Measurements from ENCODE around the gene RPL27A.

Gene RPL27A

DNA sequence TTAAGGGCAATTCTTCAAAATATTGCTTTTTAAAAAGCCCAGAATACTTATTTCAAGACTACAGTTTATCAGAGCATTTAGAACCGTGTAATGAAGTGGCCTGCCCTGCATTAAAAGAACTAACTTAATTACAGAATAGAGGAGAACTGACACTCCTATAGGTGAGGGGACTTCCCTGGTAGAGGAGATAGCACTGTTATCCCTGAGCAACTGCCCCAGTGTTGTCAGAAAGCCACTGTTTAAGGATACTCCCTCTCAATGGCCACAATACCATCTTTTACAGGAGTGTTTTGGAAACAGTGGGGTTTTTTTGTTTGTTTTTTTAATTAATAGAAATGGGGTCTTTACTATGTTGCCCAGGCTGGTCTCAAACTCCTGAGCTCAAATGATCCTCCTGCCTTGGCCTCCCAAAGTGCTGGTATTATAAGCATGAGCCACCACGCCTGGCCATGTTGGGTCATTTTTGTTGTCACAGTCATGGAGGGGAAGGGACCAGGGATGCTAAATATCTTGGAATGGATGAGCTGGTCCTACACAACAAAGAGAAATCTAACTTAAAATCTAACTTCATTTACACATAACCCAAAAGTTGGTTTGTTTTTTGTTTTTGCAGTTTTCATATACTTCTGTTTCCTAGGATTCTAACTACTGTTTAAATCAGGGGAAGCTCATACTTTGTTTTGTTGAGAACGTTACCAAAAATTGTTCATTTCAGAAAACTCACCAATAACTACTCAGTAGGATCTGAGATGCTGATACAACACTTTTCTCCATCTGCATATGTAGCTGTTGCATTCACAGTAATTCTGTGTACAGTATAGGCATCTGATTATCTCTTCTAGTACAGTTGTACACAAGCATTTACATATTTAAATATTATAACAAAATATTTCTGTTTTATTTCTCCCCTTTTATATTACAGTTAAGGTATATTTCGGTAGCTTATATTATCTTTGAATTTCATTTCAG, 8.1 kb downstream of the RPL27A start:
- no peaks in the 10 kb centered on the region for H3K9me3 ChIP-seq (ENCODE audit: control insufficient read depth, insufficient read depth, low read depth, low read length)
- ChIA-PET POLR2A (interaction anchor here (1.0 to 2.2 kb wide), 2 partner anchors 8 to 124 kb away, joined by 3 to 6 read pairs; partner anchors contain the start of genes RPL27A and TRIM66), CTCF (interaction anchor here (0.5 to 1.5 kb wide), 4 partner anchors 123 to 771 kb away, joined by 3 to 9 read pairs (median 4); no protein-coding TSS in a partner anchor)
- TF ChIP-seq ZNF19 (tag by site-specific recombination; IDR thresholded peaks at IDR 0.05; ENCODE audit: low read depth) (no peak), ZNF530 (tag by site-specific recombination; IDR thresholded peaks at IDR 0.05; ENCODE audit: low read depth) (no peak), ZNF266 (tag by site-specific recombination; IDR thresholded peaks at IDR 0.05; ENCODE audit: low read depth) (no peak), ZNF548 (tag by site-specific recombination; IDR thresholded peaks at IDR 0.05) (no peak), ZNF768 (tag by site-specific recombination; IDR thresholded peaks at IDR 0.05) (no peak), ZBTB8A (tag by site-specific recombination; IDR thresholded peaks at IDR 0.05) (no peak), ZNF521 (tag by site-specific recombination; IDR thresholded peaks at IDR 0.05) (no peak), ZNF23 (tag by site-specific recombination; IDR thresholded peaks at IDR 0.05; ENCODE audit: borderline replicate concordance) (no peak)
- TF ChIP-seq, protein P1, sequence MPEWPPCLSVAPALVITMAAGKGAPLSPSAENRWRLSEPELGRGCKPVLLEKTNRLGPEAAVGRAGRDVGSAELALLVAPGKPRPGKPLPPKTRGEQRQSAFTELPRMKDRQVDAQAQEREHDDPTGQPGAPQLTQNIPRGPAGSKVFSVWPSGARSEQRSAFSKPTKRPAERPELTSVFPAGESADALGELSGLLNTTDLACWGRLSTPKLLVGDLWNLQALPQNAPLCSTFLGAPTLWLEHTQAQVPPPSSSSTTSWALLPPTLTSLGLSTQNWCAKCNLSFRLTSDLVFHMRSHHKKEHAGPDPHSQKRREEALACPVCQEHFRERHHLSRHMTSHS (tag by site-specific recombination; IDR thresholded peaks at IDR 0.05), result no peak
- TF ChIP-seq, protein P2, sequence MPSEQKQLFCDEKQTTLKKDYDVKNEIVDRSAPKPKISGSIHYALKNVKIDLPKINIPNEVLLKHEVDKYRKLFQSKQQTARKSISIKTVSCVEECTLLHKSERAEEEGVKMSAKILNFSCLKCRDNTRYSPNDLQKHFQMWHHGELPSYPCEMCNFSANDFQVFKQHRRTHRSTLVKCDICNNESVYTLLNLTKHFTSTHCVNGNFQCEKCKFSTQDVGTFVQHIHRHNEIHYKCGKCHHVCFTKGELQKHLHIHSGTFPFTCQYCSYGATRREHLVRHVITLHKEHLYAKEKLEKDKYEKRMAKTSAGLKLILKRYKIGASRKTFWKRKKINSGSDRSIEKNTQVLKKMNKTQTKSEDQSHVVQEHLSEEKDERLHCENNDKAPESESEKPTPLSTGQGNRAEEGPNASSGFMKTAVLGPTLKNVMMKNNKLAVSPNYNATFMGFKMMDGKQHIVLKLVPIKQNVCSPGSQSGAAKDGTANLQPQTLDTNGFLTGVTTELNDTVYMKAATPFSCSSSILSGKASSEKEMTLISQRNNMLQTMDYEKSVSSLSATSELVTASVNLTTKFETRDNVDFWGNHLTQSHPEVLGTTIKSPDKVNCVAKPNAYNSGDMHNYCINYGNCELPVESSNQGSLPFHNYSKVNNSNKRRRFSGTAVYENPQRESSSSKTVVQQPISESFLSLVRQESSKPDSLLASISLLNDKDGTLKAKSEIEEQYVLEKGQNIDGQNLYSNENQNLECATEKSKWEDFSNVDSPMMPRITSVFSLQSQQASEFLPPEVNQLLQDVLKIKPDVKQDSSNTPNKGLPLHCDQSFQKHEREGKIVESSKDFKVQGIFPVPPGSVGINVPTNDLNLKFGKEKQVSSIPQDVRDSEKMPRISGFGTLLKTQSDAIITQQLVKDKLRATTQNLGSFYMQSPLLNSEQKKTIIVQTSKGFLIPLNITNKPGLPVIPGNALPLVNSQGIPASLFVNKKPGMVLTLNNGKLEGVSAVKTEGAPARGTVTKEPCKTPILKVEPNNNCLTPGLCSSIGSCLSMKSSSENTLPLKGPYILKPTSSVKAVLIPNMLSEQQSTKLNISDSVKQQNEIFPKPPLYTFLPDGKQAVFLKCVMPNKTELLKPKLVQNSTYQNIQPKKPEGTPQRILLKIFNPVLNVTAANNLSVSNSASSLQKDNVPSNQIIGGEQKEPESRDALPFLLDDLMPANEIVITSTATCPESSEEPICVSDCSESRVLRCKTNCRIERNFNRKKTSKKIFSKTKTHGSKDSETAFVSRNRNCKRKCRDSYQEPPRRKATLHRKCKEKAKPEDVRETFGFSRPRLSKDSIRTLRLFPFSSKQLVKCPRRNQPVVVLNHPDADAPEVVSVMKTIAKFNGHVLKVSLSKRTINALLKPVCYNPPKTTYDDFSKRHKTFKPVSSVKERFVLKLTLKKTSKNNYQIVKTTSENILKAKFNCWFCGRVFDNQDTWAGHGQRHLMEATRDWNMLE (tag by site-specific recombination; conservative IDR thresholded peaks at IDR 0.05; ENCODE audit: low read depth), result no peak
- TF ChIP-seq, protein P3, sequence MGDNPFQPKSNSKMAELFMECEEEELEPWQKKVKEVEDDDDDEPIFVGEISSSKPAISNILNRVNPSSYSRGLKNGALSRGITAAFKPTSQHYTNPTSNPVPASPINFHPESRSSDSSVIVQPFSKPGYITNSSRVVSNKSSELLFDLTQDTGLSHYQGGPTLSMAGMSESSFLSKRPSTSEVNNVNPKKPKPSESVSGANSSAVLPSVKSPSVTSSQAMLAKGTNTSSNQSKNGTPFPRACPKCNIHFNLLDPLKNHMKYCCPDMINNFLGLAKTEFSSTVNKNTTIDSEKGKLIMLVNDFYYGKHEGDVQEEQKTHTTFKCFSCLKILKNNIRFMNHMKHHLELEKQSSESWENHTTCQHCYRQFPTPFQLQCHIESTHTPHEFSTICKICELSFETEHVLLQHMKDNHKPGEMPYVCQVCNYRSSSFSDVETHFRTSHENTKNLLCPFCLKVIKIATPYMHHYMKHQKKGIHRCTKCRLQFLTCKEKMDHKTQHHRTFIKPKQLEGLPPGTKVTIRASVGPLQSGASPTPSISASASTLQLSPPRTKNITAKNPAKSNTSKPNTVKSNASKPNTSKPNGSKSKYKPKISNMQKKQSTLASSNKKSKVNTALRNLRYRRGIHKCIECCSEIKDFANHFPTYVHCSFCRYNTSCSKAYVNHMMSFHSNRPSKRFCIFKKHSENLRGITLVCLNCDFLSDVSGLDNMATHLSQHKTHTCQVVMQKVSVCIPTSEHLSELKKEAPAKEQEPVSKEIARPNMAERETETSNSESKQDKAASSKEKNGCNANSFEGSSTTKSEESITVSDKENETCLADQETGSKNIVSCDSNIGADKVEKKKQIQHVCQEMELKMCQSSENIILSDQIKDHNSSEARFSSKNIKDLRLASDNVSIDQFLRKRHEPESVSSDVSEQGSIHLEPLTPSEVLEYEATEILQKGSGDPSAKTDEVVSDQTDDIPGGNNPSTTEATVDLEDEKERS (tag by site-specific recombination; IDR thresholded peaks at IDR 0.05), result no peak
- no peaks in the 10 kb centered on the region for H3K4me1 ChIP-seq (ENCODE audit: control insufficient read depth, insufficient read depth, low read length)
- H3K36me3 ChIP-seq (ENCODE audit: control insufficient read depth in 2 of 2, insufficient read depth in 1 of 2, low read length in 2 of 2), result peaks cover 3 to 75% of the 10 kb centered on the region in 2 experiments
- no peak overlapping the region for H3K27ac ChIP-seq (ENCODE audit: extremely low read depth, low read depth, low read length)
- no peak overlapping the region for H3K4me3 ChIP-seq (ENCODE audit: low read depth, low read length)

DNA sequence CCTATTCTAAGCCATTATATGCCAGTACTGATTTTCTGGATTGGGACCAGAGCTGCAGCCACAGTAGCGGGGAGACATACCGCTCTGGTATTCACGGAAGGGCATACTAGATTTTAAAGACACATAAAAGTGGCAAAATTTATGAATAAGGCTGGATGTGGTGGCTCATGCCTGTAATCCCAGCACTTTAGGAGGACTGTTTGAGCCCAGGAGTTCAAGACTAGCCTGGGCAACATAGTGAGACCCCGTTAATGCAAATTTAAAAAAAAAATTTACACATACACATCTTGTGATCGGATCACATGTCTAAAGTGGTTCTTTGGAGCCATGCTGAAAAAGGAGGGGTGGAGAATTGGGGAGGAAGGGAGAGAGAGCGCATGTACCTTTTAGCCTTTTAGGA, 9.0 kb downstream of the RPL27A start:
- Histone ChIP-seq H3K4me3 (ENCODE audit: low read depth, low read length) (no peak overlapping the region), H3K9me3 (ENCODE audit: control insufficient read depth, insufficient read depth, low read depth, low read length) (no peaks in the 10 kb centered on the region), H3K27ac (ENCODE audit: extremely low read depth, low read depth, low read length) (no peak overlapping the region), H3K4me1 (ENCODE audit: control insufficient read depth, insufficient read depth, low read length) (no peaks in the 10 kb centered on the region), H3K36me3 (ENCODE audit: control insufficient read depth in 2 of 2, insufficient read depth in 1 of 2, low read length in 2 of 2) (peaks cover 0 to 75% of the 10 kb centered on the region in 2 experiments; a peak in 2 of 3 replicates)
- ChIA-PET POLR2A (interaction anchor here (1.0 kb wide), 1 partner anchor 9 kb away, joined by 3 read pairs; the partner anchor contains the start of genes RPL27A and TRIM66), CTCF (interaction anchor here (0.5 to 1.3 kb wide), 2 partner anchors 268 to 770 kb away, joined by 3 to 5 read pairs; no protein-coding TSS in a partner anchor)
- no peak for TF ChIP-seq ZNF324 (tag by site-specific recombination; IDR thresholded peaks at IDR 0.05)
- TF ChIP-seq ZNF16 (tag by site-specific recombination; IDR thresholded peaks at IDR 0.05; ENCODE audit: low read depth), result no peak
- TF ChIP-seq, protein P3 (tag by site-specific recombination; IDR thresholded peaks at IDR 0.05), result no peak
- no peak for TF ChIP-seq ZNF10 (tag by site-specific recombination; IDR thresholded peaks at IDR 0.05)
- no peak for TF ChIP-seq ZNF175 (tag by site-specific recombination; IDR thresholded peaks at IDR 0.05)
- TF ChIP-seq, protein P4, sequence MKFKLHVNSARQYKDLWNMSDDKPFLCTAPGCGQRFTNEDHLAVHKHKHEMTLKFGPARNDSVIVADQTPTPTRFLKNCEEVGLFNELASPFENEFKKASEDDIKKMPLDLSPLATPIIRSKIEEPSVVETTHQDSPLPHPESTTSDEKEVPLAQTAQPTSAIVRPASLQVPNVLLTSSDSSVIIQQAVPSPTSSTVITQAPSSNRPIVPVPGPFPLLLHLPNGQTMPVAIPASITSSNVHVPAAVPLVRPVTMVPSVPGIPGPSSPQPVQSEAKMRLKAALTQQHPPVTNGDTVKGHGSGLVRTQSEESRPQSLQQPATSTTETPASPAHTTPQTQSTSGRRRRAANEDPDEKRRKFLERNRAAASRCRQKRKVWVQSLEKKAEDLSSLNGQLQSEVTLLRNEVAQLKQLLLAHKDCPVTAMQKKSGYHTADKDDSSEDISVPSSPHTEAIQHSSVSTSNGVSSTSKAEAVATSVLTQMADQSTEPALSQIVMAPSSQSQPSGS (tag by site-specific recombination; IDR thresholded peaks at IDR 0.05; ENCODE audit: low read depth), result no peak
- TF ChIP-seq ZNF670 (tag by site-specific recombination; IDR thresholded peaks at IDR 0.05; ENCODE audit: low read depth), result no peak
- TF ChIP-seq ZSCAN16 (tag by site-specific recombination; IDR thresholded peaks at IDR 0.05), result no peak
- no peak for TF ChIP-seq KLF9 (tag by site-specific recombination; IDR thresholded peaks at IDR 0.05; ENCODE audit: low read depth)
